Mesenchymal stem cell (in vitro differentiated cells and primary cell): Measurements from ENCODE around the gene DUSP9.

Source experiments
- DNase-seq: peaks from one replicate; pipeline ENCODE4 v3.0.0-alpha.2; 2013
- H2AFZ ChIP-seq: one replicate; pipeline ENCODE4 v1.6.1; 2013; ENCODE audit warnings: low read depth, mild to moderate bottlenecking, control low read depth, inconsistent platforms, low read length, moderate library complexity
- H2AK5ac ChIP-seq: 2 replicates; pipeline ENCODE4 v1.6.1; 2013; ENCODE audit warnings: low read length, moderate library complexity, mild to moderate bottlenecking, inconsistent platforms; ENCODE audit not compliant: severe bottlenecking
- H2BK120ac ChIP-seq: one replicate; pipeline ENCODE4 v1.6.1; 2013; ENCODE audit warnings: low read depth, mild to moderate bottlenecking, inconsistent platforms, low read length, moderate library complexity
- H2BK12ac ChIP-seq, 2 experiments: one replicate each; pipeline ENCODE4 v1.6.1; 2013; ENCODE audit warnings: inconsistent platforms in 2 of 2, low read length in 2 of 2, mild to moderate bottlenecking in 2 of 2, moderate library complexity in 2 of 2, control low read depth in 1 of 2
- H2BK15ac ChIP-seq: one replicate; pipeline ENCODE4 v1.6.1; 2013; ENCODE audit warnings: mild to moderate bottlenecking, low read depth, inconsistent platforms; ENCODE audit not compliant: poor library complexity, severe bottlenecking
- H2BK5ac ChIP-seq: 2 replicates; pipeline ENCODE4 v1.6.1; 2013; ENCODE audit warnings: low read depth, mild to moderate bottlenecking, low read length, control low read depth, inconsistent platforms; ENCODE audit not compliant: poor library complexity, severe bottlenecking
- H3K14ac ChIP-seq, 2 experiments: one replicate each; pipeline ENCODE4 v1.6.1; 2013; ENCODE audit warnings: inconsistent platforms in 2 of 2, low read length in 2 of 2, control low read depth in 1 of 2, mild to moderate bottlenecking in 1 of 2, moderate library complexity in 1 of 2
- H3K18ac ChIP-seq, 2 experiments: one replicate each; pipeline ENCODE4 v1.6.1; 2013; ENCODE audit warnings: inconsistent platforms in 2 of 2, low read length in 2 of 2, control low read depth in 1 of 2, low read depth in 1 of 2, mild to moderate bottlenecking in 1 of 2
- H3K23ac ChIP-seq, 2 experiments: one replicate each; pipeline ENCODE4 v1.6.1; 2013; ENCODE audit warnings: inconsistent platforms in 2 of 2, low read length in 2 of 2, mild to moderate bottlenecking in 2 of 2, moderate library complexity in 2 of 2, control low read depth in 1 of 2
- H3K27ac ChIP-seq: 2 replicates; pipeline ENCODE4 v1.5.1; 2013; ENCODE audit warnings: mild to moderate bottlenecking, moderate library complexity, low read length, control low read depth, inconsistent platforms; ENCODE audit not compliant: poor library complexity, severe bottlenecking
- H3K27me3 ChIP-seq, 2 experiments: 2 replicates each; pipeline versions ENCODE4 v1.6.1 to v1.7.0; 2013; ENCODE audit warnings: low read length in 2 of 2, mild to moderate bottlenecking in 2 of 2, moderate library complexity in 2 of 2, control low read depth in 1 of 2, inconsistent platforms in 1 of 2; ENCODE audit not compliant: control insufficient read depth in 1 of 2, insufficient read depth in 1 of 2
- H3K36me3 ChIP-seq, 2 experiments: 2 replicates each; pipeline versions ENCODE4 v1.6.1 to v1.7.0; 2013; ENCODE audit warnings: low read length in 2 of 2, control low read depth in 1 of 2, inconsistent platforms in 1 of 2, low read depth in 1 of 2, mild to moderate bottlenecking in 1 of 2; ENCODE audit not compliant: insufficient read depth in 2 of 2, control insufficient read depth in 1 of 2
- H3K4ac ChIP-seq, 2 experiments: one replicate each; pipeline ENCODE4 v1.6.1; 2013; ENCODE audit warnings: inconsistent platforms in 2 of 2, low read length in 2 of 2, mild to moderate bottlenecking in 2 of 2, moderate library complexity in 2 of 2, control low read depth in 1 of 2, low read depth in 1 of 2
- H3K4me1 ChIP-seq: 2 replicates; pipeline ENCODE4 v1.6.1; 2013; ENCODE audit warnings: low read depth, low read length, control low read depth; ENCODE audit not compliant: control insufficient read depth, insufficient read depth
- H3K4me2 ChIP-seq: 2 replicates; pipeline ENCODE4 v1.6.1; 2013; ENCODE audit warnings: low read length, mild to moderate bottlenecking, inconsistent platforms; ENCODE audit not compliant: poor library complexity, severe bottlenecking
- H3K4me3 ChIP-seq, 2 experiments: 2 replicates each; pipeline versions ENCODE4 v1.5.1 to v1.7.0; 2013; ENCODE audit warnings: low read length in 2 of 2, mild to moderate bottlenecking in 2 of 2, control low read depth in 1 of 2, low read depth in 1 of 2; ENCODE audit not compliant: insufficient read depth in 1 of 2
- H3K79me1 ChIP-seq: replicated peaks from 2 replicates; pipeline ENCODE4 v1.6.1; 2013; ENCODE audit warnings: mild to moderate bottlenecking, control low read depth, low read length, inconsistent platforms; ENCODE audit not compliant: poor library complexity, severe bottlenecking
- H3K9ac ChIP-seq: 2 replicates; pipeline ENCODE4 v1.7.0; 2013; ENCODE audit warnings: mild to moderate bottlenecking, low read length, moderate library complexity
- H3K9me3 ChIP-seq: 2 replicates; pipeline ENCODE4 v1.7.0; 2013; ENCODE audit warnings: mild to moderate bottlenecking, low read length; ENCODE audit not compliant: control insufficient read depth
- H4K8ac ChIP-seq: one replicate; pipeline ENCODE4 v1.6.1; 2013; ENCODE audit warnings: inconsistent platforms, mild to moderate bottlenecking, low read length, moderate library complexity
- H4K91ac ChIP-seq: one replicate; pipeline ENCODE4 v1.6.1; 2013; ENCODE audit warnings: mild to moderate bottlenecking, low read length, inconsistent platforms
- WGBS: methylation state at CpG from one replicate; pipeline ENCODE4 v1.1.7; 2013; ENCODE audit warnings: mixed read lengths; 5-methylcytosine and 5-hydroxymethylcytosine counted together

Gene DUSP9

DNA sequence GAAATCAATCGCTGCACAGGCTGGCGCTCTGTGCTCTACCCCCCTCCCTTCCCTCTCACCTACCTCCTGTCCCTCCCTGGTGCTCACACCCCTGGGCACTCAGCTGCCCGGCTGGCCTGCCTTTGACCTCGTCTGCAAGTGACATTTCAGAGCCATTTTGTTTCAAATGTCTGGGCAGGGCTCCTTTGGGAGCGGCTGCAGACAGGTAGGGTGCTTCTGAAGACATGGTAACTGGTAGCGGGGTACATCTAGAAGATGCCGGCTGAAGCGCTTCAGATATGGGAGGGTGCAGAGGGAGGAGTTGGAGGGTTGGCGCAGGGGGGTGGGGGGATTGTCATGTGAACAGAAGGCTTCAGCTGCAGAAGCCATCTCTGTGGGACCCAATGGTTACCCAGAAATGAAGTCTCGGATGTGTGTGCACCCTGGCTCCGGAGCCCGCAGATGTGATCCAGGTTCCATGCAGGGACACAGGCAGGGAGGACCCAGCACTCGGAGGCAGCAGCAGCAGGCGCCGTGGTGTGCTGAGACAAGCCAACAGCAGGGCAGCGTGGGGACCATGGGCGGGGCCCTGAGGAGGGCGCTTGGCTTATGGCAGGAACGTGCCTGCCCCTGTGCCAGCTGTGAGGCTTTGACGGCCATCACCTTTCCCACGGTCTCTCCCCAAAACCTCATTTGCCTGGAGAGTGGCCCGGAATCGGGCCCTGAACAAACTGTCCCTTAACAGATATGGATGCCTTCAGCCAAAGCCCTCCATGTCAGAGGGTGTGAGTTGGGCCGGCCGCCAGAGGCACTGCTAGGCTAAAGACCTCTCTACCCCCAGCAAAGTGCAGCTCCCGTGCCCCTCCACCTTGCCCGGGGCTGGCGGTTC lies 7.6 kb upstream of the DUSP9 start:
- Histone ChIP-seq H3K36me3 (no peaks in the 10 kb centered on the region), H3K18ac (no peak overlapping the region), H3K9ac (no peak overlapping the region), H4K91ac (no peak overlapping the region), H3K27ac (no peak overlapping the region), H3K23ac (no peak overlapping the region), H2BK120ac (no peak overlapping the region), H2BK5ac (no peak overlapping the region), H3K14ac (no peak overlapping the region), H3K27me3 (peaks cover 22 to 80% of the 10 kb centered on the region in 2 experiments), H3K9me3 (no peaks in the 10 kb centered on the region), H2AFZ (no peak overlapping the region), H4K8ac (no peak overlapping the region), H3K4me3 (no peak overlapping the region), H2BK12ac (no peak overlapping the region), H3K79me1 (no peaks in the 10 kb centered on the region), H2AK5ac (no peak overlapping the region), H3K4me1 (peaks cover 20% of the 10 kb centered on the region), H2BK15ac (no peak overlapping the region), H3K4me2 (peak overlapping the region; percentile 16), H3K4ac (no peak overlapping the region)
- DNase-seq: no peak
- 91% methylated on average over 21 of the region's 28 CpGs for whole genome bisulfite sequencing

DNA sequence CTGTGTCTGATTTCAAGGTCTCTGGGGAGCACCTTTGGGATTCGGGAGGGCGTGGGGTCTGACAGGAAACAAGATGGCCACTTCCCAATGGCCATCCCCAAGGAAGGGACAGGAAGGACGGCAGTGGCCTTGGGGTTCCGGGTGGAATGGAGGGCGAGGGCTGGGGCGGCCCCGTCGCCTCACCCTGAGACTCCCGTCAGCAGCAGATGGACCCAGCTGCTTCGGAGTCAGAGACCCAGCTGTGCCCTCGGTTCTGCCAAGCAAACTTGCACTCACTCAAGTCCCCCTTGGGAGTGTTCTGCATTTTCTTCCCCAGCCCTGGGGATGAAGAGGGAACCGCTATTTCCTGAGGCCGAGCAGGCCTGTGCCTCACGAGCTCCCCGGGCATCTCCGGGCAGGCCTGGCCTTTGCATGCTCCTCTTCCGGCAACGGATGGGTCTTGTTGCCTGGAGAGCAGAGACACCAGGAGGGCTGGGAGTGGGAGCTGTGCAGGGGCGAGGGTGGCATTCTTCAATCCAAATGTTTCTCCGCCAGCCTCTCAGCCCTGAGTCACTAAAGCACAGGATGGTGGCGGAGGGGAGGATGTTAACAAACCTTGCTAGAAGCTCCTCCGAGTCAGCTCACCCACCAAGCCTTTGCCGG lies 6.8 kb upstream of the DUSP9 start:
- Histone ChIP-seq H3K27me3 (peaks cover 30 to 80% of the 10 kb centered on the region in 2 experiments), H3K4me2 (no peak overlapping the region)
- WGBS: 89% methylated on average over 22 of the region's 23 CpGs

DNA sequence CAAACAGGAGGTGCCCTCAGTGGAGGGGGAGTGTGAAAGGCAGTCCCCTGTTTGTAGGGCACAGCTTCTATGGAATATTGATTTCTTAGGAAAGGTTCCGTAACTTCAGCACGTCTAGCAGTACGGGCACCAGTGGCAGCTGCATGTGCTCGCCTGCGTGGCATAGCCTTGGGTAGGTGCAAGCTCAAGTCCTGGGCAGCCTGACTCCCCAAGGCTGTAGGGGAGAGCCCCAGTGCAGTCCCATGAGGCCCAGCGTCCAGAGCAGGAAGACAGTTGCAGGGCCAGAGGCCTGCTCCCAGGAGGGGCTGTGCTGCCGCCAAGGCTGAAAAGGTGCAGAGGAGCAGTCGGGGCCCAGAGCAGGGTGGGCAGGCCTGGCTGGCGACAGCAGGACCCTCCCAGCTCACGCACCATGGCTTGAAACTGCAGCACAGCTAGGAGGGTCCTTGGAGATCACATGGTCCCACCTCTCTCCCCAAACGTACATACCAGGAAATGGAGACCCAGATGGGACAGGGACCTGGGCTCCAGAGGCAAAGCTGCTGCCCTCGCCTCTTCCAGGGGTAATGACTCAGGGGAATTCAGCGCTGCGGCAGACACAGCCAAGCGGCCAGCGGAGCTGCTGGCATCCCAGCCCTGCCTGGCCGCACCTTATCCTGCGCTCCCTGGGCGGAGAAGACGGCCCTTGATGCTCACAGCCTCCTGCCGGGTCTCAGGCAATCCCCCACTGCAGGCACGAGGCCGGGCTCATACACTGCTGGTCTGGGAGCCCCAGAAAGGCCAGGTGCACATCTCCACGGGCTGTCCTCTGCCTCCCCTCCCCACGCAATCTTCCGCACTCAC lies 6.0 kb upstream of the DUSP9 start:
- Histone ChIP-seq H3K9ac (no peak overlapping the region), H2AFZ (no peak overlapping the region)

More for the DNA sequence above, 6.8 kb upstream of the DUSP9 start:
- Histone ChIP-seq H4K91ac (no peak overlapping the region), H3K18ac (no peak overlapping the region), H3K9me3 (no peaks in the 10 kb centered on the region), H3K4ac (no peak overlapping the region), H3K4me1 (peaks cover 25% of the 10 kb centered on the region), H3K23ac (no peak overlapping the region), H2AFZ (no peak overlapping the region), H3K27ac (no peak overlapping the region), H2BK15ac (no peak overlapping the region), H3K9ac (no peak overlapping the region), H2BK120ac (no peak overlapping the region), H3K79me1 (no peaks in the 10 kb centered on the region), H2BK12ac (no peak overlapping the region), H4K8ac (no peak overlapping the region), H2BK5ac (no peak overlapping the region), H3K36me3 (no peaks in the 10 kb centered on the region), H2AK5ac (no peak overlapping the region), H3K14ac (no peak overlapping the region), H3K4me3 (no peak overlapping the region)
- no peak for DNase-seq

DNA sequence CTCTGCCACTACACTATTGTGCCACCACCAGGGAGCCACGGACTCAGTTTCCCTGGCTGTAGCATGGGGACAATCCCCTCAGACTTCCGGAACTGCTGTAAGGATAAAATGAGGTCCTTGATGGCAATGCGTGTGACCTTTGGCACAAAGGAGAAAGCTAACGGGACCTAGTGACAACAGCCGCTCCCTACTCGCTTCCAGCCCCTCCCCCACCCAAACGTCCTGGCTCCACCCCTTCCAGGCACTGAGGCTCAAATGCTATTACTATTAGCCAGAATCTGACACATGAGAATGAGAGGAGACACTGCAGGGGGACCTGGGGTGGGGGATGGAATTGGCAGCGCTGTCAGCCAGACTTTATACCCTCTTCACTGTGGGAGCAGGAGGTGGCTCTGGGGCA lies 5.4 kb upstream of the DUSP9 start:
- H3K79me1 ChIP-seq: no peaks in the 10 kb centered on the region
- H3K18ac ChIP-seq: no peak overlapping the region
- no peak for DNase-seq
- H2BK15ac ChIP-seq: no peak overlapping the region
- H2BK12ac ChIP-seq: no peak overlapping the region
- H2BK5ac ChIP-seq: no peak overlapping the region
- no peaks in the 10 kb centered on the region for H3K9me3 ChIP-seq
- H3K14ac ChIP-seq: no peak overlapping the region
- no peak overlapping the region for H2AK5ac ChIP-seq
- H3K27me3 ChIP-seq: peaks cover 44 to 85% of the 10 kb centered on the region in 2 experiments
- no peak overlapping the region for H3K4ac ChIP-seq
- no peak overlapping the region for H3K4me2 ChIP-seq
- H2BK120ac ChIP-seq: no peak overlapping the region
- H4K8ac ChIP-seq: no peak overlapping the region
- no peak overlapping the region for H2AFZ ChIP-seq
- H3K23ac ChIP-seq: no peak overlapping the region
- no peak overlapping the region for H3K4me3 ChIP-seq
- WGBS: 0% methylated on average over 3 of the region's 8 CpGs
- H4K91ac ChIP-seq: no peak overlapping the region
- peaks cover 26% of the 10 kb centered on the region for H3K4me1 ChIP-seq
- no peak overlapping the region for H3K27ac ChIP-seq
- no peaks in the 10 kb centered on the region for H3K36me3 ChIP-seq
- no peak overlapping the region for H3K9ac ChIP-seq

More for the DNA sequence above, 6.0 kb upstream of the DUSP9 start:
- Histone ChIP-seq H3K23ac (no peak overlapping the region), H3K4me3 (no peak overlapping the region), H3K79me1 (no peaks in the 10 kb centered on the region), H3K4me1 (peaks cover 25% of the 10 kb centered on the region), H3K27me3 (peaks cover 38 to 80% of the 10 kb centered on the region in 2 experiments), H2BK15ac (no peak overlapping the region), H3K4ac (no peak overlapping the region), H4K8ac (no peak overlapping the region), H4K91ac (no peak overlapping the region), H3K4me2 (no peak overlapping the region), H3K14ac (no peak overlapping the region), H3K27ac (no peak overlapping the region), H3K36me3 (no peaks in the 10 kb centered on the region), H2BK5ac (no peak overlapping the region), H2BK120ac (no peak overlapping the region), H2AK5ac (no peak overlapping the region), H2BK12ac (no peak overlapping the region), H3K18ac (no peak overlapping the region), H3K9me3 (no peaks in the 10 kb centered on the region)
- WGBS: 42% methylated on average over 15 of the region's 26 CpGs
- DNase-seq: no peak
